HG03066 (cell line): Measurements from ENCODE around the gene TSPEAR.

Source experiments
- ATAC-seq: cut with Tn5 transposase; IDR thresholded peaks from one replicate; pipeline ENCODE4 v1.9.1; 2021; ENCODE audit warnings: low read depth; ENCODE audit not compliant: unreplicated experiment

Gene TSPEAR

DNA sequence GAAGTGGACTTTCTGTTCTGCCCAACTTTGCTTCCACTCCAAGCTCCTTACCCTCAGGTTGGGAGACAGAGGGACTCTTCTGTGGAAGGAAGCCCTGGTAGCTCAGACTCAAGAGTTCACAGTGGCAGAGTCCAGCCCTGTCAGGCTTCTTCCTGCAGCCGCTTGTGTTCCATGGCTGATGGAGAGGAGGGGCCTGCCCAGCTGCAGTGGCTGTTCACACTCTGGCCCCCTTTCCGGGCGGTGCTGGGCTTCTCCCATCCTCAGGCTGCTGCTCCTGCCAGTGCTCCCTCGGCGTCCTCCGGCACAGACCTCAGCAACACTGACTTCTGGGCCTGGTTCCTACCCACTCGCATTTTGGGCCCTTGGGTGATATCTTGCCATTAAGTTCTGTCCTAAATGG lies 175.4 kb downstream of the TSPEAR start:
- ATAC-seq: no peak

GRCh38 chr21:44534688-44535087 lies 176.7 kb downstream of the TSPEAR start:
- no peak for ATAC-seq

- no peak for ATAC-seq
Observed at GRCh38 chr21:44533891-44534627, 177.3 kb downstream of the TSPEAR start.

GRCh38 chr21:44533121-44533890 lies 178.1 kb downstream of the TSPEAR start:
- ATAC-seq: no peak

DNA sequence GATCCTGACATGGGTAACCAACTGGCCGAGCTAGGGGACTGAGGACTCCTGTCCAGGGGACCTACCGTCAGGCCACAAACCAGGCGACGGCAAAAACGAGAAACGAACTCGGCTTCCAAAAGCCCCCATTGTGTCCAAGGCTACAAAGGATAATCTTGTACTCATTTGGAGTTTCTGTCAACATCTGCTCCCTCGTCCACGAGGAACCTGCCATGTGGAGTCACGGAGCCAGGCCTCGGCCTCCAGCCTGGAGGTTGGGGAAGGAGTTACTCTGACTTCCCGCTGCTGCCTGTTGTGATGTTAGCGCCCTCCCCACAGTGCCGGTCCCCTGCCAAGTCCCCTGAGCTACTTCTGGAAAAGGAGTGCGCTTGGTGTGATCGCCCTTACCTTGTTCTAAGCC lies 178.7 kb downstream of the TSPEAR start:
- no peak for ATAC-seq

- no peak for ATAC-seq
Observed at GRCh38 chr21:44531606-44532564, 179.5 kb downstream of the TSPEAR start.

- ATAC-seq: no peak
Observed at GRCh38 chr21:44530903-44531605, 180.3 kb downstream of the TSPEAR start.

DNA sequence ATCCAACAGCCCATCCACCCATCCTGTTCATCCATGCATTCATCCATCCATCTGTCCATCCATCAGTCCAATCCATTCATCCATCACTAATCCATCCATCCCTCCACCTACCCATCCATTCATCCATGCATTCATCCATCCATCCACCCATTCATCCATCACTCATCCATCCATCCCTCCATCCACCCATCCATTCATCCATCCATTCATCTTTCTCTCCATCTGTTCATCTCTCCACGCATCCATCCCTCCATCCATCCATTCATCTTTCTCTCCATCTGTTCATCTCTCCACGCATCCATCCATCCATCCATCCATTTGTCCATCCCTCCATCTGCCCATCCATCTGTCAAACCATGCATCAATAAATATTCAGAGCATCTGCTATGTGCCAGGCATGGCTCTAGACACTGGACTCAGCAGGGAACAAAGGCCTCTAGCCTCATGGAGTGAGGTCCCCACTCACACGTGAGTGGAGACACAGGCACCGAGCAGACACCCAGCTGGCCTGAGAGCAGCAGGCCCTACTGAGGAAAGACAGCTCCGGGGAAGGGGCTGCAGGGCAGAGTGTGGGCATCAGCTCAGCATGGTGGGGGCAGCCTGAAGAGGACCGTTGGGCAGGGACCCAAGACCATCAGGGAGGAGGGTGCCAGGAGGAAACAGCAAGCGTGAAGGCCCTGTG lies 181.0 kb downstream of the TSPEAR start:
- no peak for ATAC-seq

DNA sequence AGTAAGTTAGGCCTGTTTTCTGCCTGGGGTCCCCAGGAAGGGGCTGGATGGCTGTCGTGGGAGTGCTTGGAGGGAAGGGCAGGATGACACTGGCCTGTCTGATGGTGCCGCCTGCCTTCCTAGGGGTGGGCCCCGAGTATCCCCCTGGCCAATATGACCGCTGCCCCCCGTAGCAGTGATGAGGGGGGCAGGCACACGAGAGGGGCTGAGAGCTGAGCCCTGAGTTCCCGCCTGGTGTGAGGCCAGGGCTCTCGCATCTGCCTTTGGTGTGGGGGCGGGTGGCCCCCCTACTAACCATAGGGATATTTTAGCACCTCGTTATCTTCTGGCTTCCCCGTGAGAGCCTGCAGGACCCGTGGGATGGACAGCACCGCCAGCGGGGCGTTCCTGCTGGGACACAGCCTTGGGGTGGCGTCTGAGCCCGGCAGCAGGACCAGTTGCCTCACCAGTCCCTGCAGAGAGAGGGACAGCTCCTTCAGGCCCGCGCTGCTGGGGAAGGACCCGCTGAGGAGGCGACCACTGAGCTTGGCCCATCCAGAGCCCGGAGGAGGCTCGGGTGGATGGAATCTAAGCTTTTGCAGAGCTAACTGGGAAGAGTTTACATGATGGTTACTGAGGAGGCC lies 181.8 kb downstream of the TSPEAR start:
- no peak for ATAC-seq

DNA sequence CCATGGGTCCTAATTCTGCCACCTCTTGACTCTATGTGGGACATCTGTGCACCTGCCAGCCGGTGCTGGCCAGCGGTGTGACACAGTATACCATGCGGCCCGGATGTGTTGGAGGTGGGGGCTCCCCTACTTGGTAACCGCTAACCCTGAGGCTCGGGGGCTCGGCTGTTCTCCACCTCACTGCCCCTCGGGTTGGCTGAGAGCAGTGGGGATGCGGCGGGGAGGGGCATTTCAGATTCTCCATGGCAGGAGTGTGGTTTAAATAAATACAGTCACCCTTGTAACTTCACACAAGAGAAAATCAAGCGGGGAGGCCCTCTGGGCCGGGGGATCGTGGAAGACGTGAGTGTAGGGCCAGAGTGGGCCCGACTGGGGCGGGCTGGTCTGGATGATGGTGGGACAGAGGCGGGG lies 182.4 kb downstream of the TSPEAR start:
- ATAC-seq: no peak

DNA sequence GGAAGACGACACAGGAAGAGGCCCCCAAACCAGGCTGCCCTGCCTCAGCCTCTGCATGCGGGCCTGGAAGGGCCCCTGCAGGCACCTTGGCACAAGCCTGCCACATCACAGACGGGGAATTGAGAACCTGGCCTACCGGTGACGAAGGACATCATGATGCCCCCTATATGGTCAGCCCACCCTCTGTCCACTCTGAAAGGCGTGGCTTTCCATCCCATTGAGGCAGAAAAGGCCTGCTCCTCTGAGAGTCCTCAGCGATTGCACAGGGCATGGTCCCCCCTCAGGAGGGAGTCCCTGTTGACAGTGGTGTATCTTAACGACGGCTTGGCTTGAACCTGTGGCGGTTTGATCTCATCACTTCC lies 182.8 kb downstream of the TSPEAR start:
- ATAC-seq: no peak

GRCh38 chr21:44527983-44528633 lies 183.3 kb downstream of the TSPEAR start:
- ATAC-seq: no peak

DNA sequence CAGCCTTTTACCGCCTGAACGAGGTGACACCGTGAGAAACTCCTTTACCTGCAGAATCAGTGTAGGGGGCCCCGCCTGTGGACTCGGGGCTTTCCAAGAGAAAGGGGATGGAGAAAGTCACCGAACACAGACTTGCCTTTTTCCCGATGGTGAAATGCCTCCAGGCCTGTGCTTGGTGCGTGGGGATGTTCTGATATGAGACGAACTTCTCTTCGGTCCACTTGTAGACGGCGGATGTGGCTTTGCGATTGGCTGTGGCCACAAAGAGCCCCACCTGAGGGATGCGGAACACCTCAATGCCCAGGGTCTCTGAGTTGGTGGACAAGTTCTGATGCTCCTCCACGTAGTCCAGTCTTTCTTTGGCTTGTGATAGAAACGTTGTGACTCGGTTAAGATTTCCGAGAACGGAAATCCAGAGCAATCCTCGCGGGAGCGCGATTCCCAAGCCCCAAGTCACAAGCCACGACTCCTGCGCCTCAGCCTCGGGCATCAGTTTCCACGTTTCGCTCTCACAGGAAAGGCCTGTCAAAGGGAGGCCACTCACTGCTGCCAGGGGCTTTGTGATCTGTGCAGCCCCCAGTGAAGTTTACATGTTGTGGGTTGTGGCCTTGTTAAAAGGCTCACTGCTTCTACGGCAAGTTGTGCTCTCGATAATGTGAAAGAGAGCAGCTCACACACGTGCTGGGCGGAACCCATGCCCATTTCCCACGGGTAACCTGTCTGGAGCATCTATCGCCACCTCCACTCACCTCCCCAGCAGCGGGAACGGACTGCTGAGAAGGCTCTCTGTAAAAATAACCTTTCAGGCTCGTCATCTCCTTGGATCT lies 184.0 kb downstream of the TSPEAR start:
- ATAC-seq: no peak

DNA sequence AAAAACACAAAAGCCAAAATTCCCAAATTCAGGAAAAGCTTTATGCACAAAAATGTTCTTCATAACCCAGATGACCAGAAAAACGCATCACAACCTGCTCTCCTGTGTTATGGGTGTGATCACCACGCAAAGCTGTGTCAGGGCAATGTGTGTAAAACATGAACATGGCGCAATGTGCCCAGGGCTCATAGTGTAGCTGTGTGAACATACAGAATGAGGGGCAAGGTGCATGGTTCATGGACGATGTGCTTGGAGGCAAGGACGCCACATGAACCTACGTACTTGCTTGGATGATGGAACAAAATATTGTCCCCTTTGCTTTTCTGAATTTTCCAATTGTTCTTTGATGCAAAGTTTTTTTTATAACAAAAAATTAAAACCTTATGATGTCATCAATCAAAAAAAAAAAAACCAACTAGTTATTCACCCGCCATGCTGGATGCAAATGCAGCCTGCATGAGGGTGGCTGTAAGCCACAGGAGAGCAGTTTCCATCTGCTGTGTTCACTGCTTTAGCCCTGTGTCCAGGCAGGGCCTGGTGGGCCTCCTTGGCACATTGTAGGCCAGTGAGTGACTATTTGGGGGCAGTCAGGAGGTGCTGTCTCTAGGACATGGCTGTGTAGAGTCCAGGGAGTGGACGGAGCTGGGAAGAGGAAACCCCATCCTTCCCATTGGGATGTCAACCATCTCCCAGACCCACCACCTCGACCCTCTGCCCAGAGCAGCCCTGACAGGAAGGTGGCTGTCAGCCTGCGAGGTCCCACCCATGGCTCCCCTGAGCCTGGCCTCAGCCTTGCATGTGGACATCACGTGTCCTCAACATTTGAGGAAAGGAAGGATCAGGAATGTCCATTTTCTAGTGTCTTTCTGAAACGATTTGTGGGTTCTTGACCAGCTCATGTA lies 185.0 kb downstream of the TSPEAR start:
- no peak for ATAC-seq

DNA sequence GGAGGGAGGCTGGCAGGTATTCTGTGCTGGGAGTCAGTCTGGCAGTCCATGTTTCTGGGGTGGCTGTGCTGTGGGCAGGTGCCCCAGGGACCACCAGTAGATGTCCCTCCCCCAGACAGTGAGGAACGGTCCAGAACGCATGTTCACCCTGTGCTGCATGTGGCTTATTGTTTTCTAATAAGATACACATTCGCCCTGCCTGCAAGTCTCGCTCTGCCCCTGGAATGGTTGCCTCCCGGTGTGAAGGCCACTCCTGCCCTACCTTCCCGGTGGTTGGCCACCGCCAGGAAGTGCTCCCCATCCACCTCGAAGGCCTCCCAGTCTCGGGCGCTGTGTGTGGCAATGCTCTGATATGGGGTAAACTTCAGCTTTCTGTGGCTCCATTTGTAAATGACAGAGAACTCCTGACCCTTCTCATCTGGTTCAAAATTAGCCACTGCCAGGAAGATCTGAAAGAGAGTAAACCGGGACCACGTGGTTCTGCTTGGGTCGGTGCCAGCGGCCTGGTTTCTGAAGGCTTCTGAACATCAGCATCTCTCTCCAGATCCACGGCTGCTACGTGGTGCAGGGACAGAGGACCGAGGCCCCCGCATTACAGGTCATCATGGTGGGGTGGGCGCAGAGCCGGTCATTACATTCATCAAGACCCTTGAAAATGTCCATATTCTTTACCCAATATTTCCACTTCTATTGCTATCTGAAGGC lies 185.8 kb downstream of the TSPEAR start:
- no peak for ATAC-seq
